ENCODE results near the gene PEDS1.

GRCh38 chr20:50133041-50133440 lies 20.5 kb downstream of the PEDS1 start:
- TF ChIP-seq EZH2phosphoT487 (IDR thresholded peaks at IDR 0.05; ENCODE audit: insufficient read depth, low read depth) (no peak), EZH2 (IDR thresholded peaks at IDR 0.05; ENCODE audit: insufficient read depth, poor library complexity, severe bottlenecking) (no peak)
